22Rv1 (cell line): ENCODE results near the gene ITGA8.

Source experiments
- ZFX ChIP-seq: fragments of 450-650 bp; IDR thresholded peaks from 2 replicates; pipeline ENCODE4 v1.6.1; 2017; ENCODE audit warnings: antibody characterized with exemption, borderline replicate concordance
- TF ChIP-seq, protein P1 (sequence below): fragments of 450-650 bp; IDR thresholded peaks from 2 replicates; pipeline ENCODE4 v1.5.1; 2017; ENCODE audit warnings: mild to moderate bottlenecking

DNA sequence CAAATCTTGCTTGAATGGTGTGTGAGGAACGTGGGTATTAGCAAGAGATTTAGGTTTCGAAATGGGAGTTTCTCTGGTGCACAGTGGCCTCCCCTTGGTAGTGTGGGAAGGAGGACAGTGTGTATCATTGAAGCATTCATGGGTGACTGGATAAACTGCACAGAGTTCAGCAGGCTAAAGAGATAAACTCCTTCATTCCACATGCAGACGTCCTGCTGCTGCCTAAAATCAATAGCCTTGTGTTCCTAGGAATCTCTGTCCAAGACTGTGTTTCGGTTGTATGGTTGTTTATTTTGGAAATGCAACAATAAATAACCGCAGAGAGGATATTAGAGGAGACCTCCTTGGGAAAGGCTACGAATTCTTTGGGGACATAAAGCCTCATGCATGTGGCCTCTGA is 247.7 kb downstream of the ITGA8 start:
- TF ChIP-seq, protein P1, sequence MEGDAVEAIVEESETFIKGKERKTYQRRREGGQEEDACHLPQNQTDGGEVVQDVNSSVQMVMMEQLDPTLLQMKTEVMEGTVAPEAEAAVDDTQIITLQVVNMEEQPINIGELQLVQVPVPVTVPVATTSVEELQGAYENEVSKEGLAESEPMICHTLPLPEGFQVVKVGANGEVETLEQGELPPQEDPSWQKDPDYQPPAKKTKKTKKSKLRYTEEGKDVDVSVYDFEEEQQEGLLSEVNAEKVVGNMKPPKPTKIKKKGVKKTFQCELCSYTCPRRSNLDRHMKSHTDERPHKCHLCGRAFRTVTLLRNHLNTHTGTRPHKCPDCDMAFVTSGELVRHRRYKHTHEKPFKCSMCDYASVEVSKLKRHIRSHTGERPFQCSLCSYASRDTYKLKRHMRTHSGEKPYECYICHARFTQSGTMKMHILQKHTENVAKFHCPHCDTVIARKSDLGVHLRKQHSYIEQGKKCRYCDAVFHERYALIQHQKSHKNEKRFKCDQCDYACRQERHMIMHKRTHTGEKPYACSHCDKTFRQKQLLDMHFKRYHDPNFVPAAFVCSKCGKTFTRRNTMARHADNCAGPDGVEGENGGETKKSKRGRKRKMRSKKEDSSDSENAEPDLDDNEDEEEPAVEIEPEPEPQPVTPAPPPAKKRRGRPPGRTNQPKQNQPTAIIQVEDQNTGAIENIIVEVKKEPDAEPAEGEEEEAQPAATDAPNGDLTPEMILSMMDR, result no peak
- no peak for TF ChIP-seq ZFX
